Sigmoid colon (tissue), 7 donors: Measurements from ENCODE around the gene SCAMP1. TPM values are rescaled to one million over a fixed set of nuclear protein-coding genes. Genes with fewer than 3 reads are reported as not detected.

Experiments
- DNase-seq: peaks from one replicate; pipeline ENCODE4 v3.0.0-alpha.2; 2019
- H3K27ac ChIP-seq, 4 donors: fragments of 200-600 bp; sonication (generic); one replicate each; pipeline ENCODE4 v1.5.1; 2016 to 2019; ENCODE audit warnings: mild to moderate bottlenecking in 1 of 4
- H3K27me3 ChIP-seq, 3 donors: fragments of 200-600 bp; sonication (generic); one replicate each; pipeline ENCODE4 v1.5.1; 2019; ENCODE audit warnings: mild to moderate bottlenecking in 1 of 3
- H3K36me3 ChIP-seq, 4 donors: fragments of 200-600 bp; sonication (generic); one replicate each; pipeline ENCODE4 v1.5.1; 2016 to 2019
- H3K4me1 ChIP-seq, 4 donors: fragments of 200-600 bp; sonication (generic); one replicate each; pipeline ENCODE4 v1.5.1; 2017 to 2019
- H3K4me3 ChIP-seq, 4 donors: fragments of 200-600 bp; sonication (generic); one replicate each; pipeline ENCODE4 v1.5.1; 2017 to 2019; ENCODE audit warnings: mild to moderate bottlenecking in 2 of 4, moderate library complexity in 1 of 4
- H3K9me3 ChIP-seq, 4 donors: fragments of 200-600 bp in 3 of 4; sonication (generic) in 3 of 4; one replicate each; pipeline versions ENCODE4 v1.5.1 to v1.6.1; 2013 to 2019
- EP300 ChIP-seq, 4 donors: sonication (generic); formaldehyde crosslinking; IDR thresholded peaks; one replicate each; pipeline ENCODE4 v1.6.1; 2017; ENCODE audit warnings: antibody characterized with exemption in 4 of 4
- POLR2A ChIP-seq, 2 donors: fragments of 450-650 bp; IDR thresholded peaks; one replicate each; pipeline ENCODE4 v1.6.1; 2016; ENCODE audit warnings: antibody characterized with exemption in 2 of 2, mild to moderate bottlenecking in 2 of 2, moderate library complexity in 2 of 2
- POLR2AphosphoS5 ChIP-seq, 4 donors: sonication (generic); formaldehyde crosslinking; IDR thresholded peaks; one replicate each; pipeline ENCODE4 v1.6.1; 2017; ENCODE audit warnings: antibody characterized with exemption in 4 of 4
- WGBS, 2 donors: extraction: QIAGEN DNeasy Blood & Tissue Kit; methylation state at CpG; one replicate each; pipeline ENCODE4 v1.1.7; 2013; 5-methylcytosine and 5-hydroxymethylcytosine counted together
- intact Hi-C: fragments of 100-400 bp; cut with DNase I; formaldehyde crosslinking; loops from one replicate; pipeline ENCODE4 v1.15.1; 2023
- polyA plus RNA-seq, 3 donors: library from polyadenylated mRNA; stranded (reverse); fragments of 200-250 nt; gene quantifications; one replicate each; pipeline ENCODE4 v1.2.3, GENCODE V29; 2013
- total RNA-seq, 4 donors: library from RNA; depleted of rRNA; stranded (reverse); fragments of >200 nt; gene quantifications; one replicate each; pipeline ENCODE4 v1.1.0, GENCODE V29; 2016
- TF ChIP-seq, protein P1 (sequence below), 4 experiments: fragments of 450-650 bp in 3 of 4; fragments of 200-600 bp in 1 of 4; IDR thresholded peaks; one replicate each; pipeline ENCODE4 v1.5.1; 2016 to 2019; ENCODE audit warnings: antibody characterized with exemption in 4 of 4, mild to moderate bottlenecking in 3 of 4, moderate library complexity in 2 of 4
- donor health status: healthy with polysubstance abuse.
- donor health status: Bipolar disorder and iron deficiency.
- donor health status: healthy.

SCAMP1 gene
- total and polyA plus RNA-seq, 7 donors = 3.9 to 45.3 (median 31.0) TPM

DNA sequence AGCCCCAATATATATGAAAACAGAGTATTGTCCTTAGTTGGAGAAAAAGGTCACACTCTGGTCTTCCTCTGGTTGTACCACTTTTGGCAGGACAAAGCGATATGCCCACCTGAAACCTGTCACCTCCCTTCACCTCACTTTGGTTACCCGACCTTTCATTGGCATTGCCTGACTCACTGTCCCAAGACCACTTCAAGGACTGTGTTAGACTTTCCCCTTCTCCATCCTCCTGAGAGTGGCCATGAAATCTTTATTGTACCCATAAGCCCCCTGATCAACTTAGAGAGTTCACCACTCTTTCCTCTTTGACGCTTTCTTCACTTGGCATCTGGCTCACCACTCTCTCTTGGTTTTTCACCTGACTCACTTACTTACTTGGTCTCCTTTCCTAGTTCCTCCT is 33.5 kb upstream of the SCAMP1 start:
- TF ChIP-seq POLR2A (IDR thresholded peaks at IDR 0.05) = no peak
- Histone ChIP-seq H3K27ac (no peak overlapping the region), H3K9me3 (no peaks in the 10 kb centered on the region), H3K4me1 (no peaks in the 10 kb centered on the region), H3K27me3 (no peaks in the 10 kb centered on the region), H3K4me3 (no peak overlapping the region), H3K36me3 (no peaks in the 10 kb centered on the region)
- intact Hi-C loops = no loop called here
- 97% methylated on average over 3 of the region's 3 CpGs for WGBS, 2 donors
- DNase-seq = no peak

DNA sequence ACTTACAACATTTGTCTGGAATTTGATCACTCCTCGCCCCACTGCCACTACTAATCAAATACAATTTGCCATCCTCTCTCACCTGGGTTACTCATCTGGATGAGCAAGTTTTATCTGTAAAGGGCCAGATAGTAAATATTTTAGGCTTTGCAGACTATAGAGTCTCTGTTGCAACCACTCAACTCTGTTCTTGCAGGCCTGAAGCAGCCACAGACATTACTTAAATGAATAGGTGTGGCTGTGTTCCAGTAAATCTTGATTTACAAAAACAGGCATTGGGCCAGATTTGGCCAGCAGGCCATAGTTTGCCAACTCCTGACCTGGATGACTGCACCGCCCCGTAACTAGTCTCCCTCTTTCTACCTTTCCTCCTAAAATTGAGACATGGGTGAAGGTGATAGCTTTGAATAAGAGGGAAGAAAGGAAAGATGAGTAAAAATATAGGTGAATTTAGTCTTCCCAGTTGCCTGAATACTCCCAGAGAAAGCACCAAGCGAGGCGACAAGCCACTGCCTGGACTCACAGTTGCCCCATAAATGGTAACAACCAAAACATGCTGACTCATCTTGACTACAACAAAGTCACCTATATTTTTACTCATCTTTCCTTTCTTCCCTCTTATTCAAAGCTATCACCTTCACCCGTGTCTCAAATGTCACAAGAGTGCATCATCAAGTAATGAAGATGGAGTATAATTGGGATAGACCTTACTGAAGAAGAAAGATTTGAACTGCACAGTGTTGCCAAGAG is 32.5 kb upstream of the SCAMP1 start:
- intact Hi-C loops = no loop called here
- no peaks in the 10 kb centered on the region for H3K4me1 ChIP-seq
- no peaks in the 10 kb centered on the region for H3K9me3 ChIP-seq
- WGBS, 2 donors = 78 to 84% methylated on average over 6 of the region's 6 CpGs
- TF ChIP-seq POLR2AphosphoS5 (IDR thresholded peaks at IDR 0.05) (no peak), POLR2A (IDR thresholded peaks at IDR 0.05) (no peak), EP300 (IDR thresholded peaks at IDR 0.05) (no peak)
- TF ChIP-seq, protein P1, sequence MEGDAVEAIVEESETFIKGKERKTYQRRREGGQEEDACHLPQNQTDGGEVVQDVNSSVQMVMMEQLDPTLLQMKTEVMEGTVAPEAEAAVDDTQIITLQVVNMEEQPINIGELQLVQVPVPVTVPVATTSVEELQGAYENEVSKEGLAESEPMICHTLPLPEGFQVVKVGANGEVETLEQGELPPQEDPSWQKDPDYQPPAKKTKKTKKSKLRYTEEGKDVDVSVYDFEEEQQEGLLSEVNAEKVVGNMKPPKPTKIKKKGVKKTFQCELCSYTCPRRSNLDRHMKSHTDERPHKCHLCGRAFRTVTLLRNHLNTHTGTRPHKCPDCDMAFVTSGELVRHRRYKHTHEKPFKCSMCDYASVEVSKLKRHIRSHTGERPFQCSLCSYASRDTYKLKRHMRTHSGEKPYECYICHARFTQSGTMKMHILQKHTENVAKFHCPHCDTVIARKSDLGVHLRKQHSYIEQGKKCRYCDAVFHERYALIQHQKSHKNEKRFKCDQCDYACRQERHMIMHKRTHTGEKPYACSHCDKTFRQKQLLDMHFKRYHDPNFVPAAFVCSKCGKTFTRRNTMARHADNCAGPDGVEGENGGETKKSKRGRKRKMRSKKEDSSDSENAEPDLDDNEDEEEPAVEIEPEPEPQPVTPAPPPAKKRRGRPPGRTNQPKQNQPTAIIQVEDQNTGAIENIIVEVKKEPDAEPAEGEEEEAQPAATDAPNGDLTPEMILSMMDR (IDR thresholded peaks at IDR 0.05) = no peak
- no peak for DNase-seq
- H3K36me3 ChIP-seq = no peaks in the 10 kb centered on the region
- no peak overlapping the region for H3K27ac ChIP-seq
- H3K27me3 ChIP-seq = no peaks in the 10 kb centered on the region
- H3K4me3 ChIP-seq = no peak overlapping the region

DNA sequence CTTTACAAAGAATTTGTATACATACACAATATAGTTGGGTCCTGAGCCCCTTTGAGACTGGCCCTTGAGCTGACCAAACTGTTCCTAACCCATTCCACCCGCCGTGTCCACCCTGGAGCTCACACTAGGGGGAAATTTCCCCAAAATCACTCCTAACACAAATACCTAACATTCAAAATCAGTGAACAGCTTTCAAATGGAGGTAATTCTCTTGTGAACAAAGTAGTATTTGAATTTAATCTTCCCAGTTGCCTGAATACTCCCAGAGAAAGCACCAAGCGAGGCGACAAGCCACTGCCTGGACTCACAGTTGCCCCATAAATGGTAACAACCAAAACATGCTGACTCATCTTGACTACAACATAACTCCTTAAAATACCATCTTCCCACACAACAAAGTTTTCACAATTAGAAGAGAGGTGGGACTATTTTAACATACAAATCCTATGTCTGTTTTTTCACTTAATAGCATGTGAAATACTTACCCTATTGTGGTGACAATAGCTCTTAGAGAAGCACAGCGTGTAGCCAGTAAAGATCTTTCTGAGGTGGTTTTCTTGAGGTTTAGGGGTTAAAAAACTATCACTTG is 31.7 kb upstream of the SCAMP1 start:
- DNase-seq = no peak
- no peak overlapping the region for H3K4me3 ChIP-seq
- intact Hi-C loops = no loop called here
- no peak overlapping the region for H3K27ac ChIP-seq
- no peaks in the 10 kb centered on the region for H3K27me3 ChIP-seq
- WGBS, 2 donors = 79 to 92% methylated on average over 5 of the region's 5 CpGs
- no peaks in the 10 kb centered on the region for H3K9me3 ChIP-seq
- H3K36me3 ChIP-seq = no peaks in the 10 kb centered on the region
- H3K4me1 ChIP-seq = no peaks in the 10 kb centered on the region
- TF ChIP-seq, protein P1 (IDR thresholded peaks at IDR 0.05) = no peak
- TF ChIP-seq POLR2A (IDR thresholded peaks at IDR 0.05) (no peak), POLR2AphosphoS5 (IDR thresholded peaks at IDR 0.05) (no peak)

DNA sequence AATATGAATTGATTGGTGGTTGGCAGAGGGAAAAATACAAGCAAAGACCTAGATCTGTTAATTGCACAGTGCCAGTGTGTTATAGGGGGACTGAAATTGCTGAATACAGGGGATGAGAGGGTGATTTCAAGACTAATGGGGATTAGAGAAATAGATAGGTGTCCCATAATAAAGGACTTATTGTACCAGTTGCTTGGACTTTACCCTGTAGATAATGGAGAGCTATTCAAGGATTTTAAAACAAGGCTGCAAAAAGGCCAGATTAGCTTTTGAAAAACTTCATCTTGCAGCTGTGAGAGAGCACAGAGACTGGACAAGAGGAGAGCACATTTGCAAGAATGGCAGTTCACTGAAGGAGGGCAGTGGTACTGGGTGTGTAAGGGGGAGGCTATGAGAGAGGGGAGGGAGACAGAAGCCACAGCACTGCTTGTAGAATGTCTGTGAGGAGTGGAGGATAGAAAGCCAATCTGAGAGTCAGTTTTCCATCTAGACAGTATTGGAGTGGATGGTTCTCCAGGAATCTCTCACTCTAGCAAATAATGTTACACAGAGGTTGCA is 28.8 kb upstream of the SCAMP1 start:
- H3K4me3 ChIP-seq = no peak overlapping the region
- H3K9me3 ChIP-seq = no peaks in the 10 kb centered on the region
- no peak for DNase-seq
- intact Hi-C loops = no loop called here
- no peaks in the 10 kb centered on the region for H3K4me1 ChIP-seq
- TF ChIP-seq POLR2AphosphoS5 (IDR thresholded peaks at IDR 0.05) = no peak
- TF ChIP-seq, protein P1 (IDR thresholded peaks at IDR 0.05) = no peak
- no peak overlapping the region for H3K27ac ChIP-seq
- no peaks in the 10 kb centered on the region for H3K36me3 ChIP-seq
- no peaks in the 10 kb centered on the region for H3K27me3 ChIP-seq

DNA sequence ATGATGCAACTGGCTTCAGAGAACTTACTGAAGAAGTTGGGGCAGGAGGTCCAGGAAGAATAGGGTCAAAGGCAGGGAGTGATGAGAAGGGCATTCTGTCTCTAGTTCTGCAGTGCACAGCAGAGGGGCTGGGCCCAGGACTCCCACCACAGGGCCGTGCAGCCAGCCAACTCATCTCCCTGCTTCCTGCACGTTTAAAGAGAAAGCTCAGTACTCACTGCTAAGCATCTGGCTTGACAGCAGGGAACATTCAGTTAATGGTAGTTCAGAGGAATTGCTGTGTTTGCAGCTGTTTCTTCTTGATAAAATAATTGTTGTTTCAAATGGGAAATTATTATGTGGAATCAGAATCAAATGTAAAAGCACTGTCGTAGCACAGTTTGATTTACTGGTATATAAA is 25.6 kb upstream of the SCAMP1 start:
- intact Hi-C loops = no loop called here
- Histone ChIP-seq H3K27ac (no peak overlapping the region), H3K4me3 (no peak overlapping the region), H3K36me3 (no peaks in the 10 kb centered on the region), H3K4me1 (no peaks in the 10 kb centered on the region), H3K9me3 (peaks cover 0 to 6% (median 4%) of the 10 kb centered on the region in 4 donors), H3K27me3 (no peaks in the 10 kb centered on the region)
- TF ChIP-seq POLR2AphosphoS5 (IDR thresholded peaks at IDR 0.05) = no peak
- TF ChIP-seq, protein P1 (IDR thresholded peaks at IDR 0.05) = no peak
- no peak for TF ChIP-seq EP300 (IDR thresholded peaks at IDR 0.05)
- no peak for TF ChIP-seq POLR2A (IDR thresholded peaks at IDR 0.05)
- 70 to 75% methylated on average over 3 of the region's 3 CpGs for WGBS, 2 donors
- DNase-seq = no peak
